GM19035 (cell line): ENCODE measurements around the gene TAX1BP1.

Experiments used
- ATAC-seq: cut with Tn5 transposase; IDR thresholded peaks from one replicate; pipeline ENCODE4 v1.9.1; 2021; ENCODE audit not compliant: unreplicated experiment

Gene TAX1BP1

DNA sequence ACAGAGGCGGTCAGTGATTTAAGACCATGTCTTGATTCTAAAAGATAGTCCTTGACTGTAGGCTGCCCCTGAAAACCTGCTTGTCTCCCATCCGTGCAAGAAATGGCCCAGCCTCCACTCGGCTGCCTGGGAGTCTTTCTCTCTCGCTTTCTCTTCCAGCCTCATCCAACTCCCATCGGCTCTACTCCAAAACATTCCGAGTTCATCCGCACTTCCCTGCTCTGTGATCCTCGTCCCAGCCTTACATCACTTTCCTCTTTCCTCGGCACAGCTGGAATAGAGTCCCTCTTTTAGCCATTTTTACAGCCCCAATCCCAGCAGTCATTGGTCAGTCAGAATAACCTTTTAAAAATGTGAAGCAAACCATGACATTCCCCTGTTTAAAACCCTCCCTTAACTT is 135.1 kb downstream of the TAX1BP1 start:
- no peak for ATAC-seq

DNA sequence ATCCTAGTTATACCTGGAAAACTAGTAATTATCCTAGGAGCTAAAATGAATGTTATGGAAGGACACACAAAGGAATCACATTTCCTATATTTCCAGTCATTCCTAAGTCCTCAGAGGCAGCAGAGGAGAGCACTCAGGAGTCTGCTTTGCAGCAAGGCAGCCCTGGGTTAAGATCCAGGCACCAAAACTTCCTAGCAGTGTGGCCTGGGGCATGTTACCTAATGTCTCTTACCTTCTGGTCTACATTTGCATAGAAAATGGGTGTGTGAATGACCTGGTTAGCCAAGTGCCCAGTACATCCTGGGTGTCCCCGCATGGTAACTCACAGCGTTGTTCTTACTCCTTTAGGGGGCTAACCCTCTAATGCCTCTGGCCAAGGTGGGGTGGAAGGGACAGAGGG is 135.9 kb downstream of the TAX1BP1 start:
- ATAC-seq = no peak

- no peak for ATAC-seq
Measured at GRCh38 chr7:27876756-27877155, 136.8 kb downstream of the TAX1BP1 start.
